NCI-H460 (cell line): ENCODE results near the gene STX8. TPM values are rescaled to one million over a fixed set of nuclear protein-coding genes. Genes with fewer than 3 reads are reported as not detected.
"Not testable (repeated sequence)": the region's sequence is repeated elsewhere in the genome, so short reads cannot be mapped to it uniquely, and the experiment has no call there.

Experiments used
- DNase-seq: peaks from one replicate; pipeline ENCODE4 v3.0.0-alpha.2; 2016; ENCODE audit warnings: low read depth; ENCODE audit errors: extremely low read depth
- total RNA-seq: library from RNA; depleted of rRNA; stranded (reverse); fragments of >200 nt; shearing (Covaris generic); gene quantifications from 2 replicates; pipeline ENCODE4 v1.2.3, GENCODE V29; 2014

Gene STX8
- total RNA-seq, 1 experiment from 2014 or later: 108 TPM

DNA sequence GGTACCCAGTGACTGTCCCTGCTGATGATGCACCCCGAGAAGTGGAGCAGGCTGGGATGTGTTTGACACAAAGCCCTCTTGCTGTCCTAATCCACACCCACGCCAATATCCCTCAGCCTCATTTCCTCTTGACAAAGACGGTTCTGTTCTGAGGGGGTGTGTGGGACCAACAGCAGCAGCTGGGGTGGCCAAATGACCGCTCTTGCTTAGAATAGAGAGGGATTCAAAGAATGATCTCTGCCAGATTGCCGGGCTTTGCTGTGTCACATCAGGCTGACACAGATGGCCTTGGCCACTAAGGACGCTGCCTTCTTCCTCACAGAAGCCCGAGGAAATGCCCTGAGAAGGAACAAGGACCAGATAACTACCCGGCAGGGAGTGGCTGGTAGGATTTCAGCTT is 303.6 kb downstream of the STX8 start:
- DNase-seq: no peak

DNA sequence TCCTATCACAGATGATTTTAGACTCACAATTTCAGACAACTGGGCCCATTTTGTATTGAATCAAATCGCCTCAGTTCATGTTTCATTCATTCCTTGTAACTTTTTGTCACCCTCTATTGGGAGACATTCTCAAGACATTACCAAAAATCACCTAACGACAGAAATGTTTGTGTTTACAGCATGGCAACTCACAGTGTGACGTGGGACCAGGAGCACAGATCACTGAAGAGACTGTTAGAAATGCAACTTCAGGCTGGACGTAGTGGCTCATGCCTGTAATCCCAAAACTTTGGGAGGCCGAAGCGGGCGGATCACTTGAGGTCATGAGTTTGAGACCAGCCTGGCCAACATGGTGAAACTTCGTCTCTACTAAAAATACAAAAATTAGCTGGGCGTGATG is 304.7 kb downstream of the STX8 start:
- DNase-seq: no peak

DNA sequence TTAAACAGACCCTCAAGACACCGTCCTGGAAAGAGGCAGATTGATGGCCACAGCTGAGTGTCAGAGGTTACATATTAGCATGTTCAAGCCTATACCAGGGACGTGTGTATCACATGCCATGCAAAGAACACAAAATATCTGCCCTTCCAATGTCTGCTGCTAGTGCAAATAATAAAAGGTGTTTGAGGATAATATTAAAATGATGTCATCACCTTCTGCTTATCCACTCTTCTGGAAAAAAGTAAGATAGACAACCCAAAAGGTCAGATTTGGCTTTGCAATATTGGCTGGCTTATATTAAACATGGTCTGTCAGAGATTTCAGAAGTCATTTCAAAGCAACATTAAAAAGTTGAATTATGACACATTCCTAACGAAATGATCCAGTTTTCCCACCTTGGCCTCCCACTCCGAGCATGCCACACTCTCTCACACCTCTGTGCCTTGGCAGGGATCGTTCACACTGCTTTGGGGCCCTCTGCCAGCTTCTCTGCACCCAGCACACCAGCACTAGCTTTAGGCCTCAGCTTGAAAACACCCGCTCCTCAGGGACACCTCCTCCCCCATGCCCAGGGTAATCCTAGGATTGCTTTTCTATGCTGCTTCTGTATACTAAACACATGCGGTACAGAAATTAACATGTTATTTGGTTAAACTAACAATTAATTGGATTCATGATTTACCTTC is 306.1 kb downstream of the STX8 start:
- DNase-seq: no peak

DNA sequence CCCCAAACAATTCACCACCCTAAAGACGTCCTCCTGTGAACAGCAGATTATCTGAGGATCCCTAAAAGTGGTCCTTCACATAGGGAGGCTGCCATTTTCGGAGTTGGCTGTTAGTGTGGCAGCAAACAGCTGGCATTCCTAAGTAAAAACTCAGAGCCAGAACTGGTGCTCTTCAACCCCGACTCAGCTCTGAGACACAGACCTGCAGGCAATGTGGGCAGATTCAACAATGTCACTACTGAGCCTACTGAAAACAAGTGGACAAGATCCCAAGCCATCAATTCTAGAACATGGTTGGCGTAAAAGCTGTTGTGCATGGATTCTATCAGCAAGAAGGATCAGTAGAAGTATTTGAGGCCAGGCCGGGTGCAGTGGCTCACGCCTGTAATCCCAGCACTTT is 307.1 kb downstream of the STX8 start:
- no peak for DNase-seq

DNA sequence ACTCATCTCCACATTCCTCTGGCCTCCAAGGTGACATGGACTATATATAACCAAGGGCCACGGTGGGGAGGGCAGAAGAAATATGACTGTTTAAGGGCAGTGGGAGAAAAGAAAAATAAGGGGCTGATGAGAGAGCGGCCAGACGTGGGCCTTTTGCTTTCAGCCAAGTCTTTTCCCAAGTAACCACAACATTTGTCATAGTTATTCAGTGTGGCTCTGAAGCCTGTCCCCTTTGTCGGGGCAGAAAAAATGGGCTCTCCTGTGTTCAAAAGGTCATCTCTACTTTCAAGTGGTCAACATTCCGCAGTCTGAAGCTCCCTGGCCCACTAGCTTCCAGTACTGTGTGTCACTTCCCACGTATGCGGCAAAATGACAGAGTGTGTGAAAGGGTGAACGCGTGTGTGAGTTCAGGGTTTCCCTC is 308.9 kb downstream of the STX8 start:
- no peak for DNase-seq

DNA sequence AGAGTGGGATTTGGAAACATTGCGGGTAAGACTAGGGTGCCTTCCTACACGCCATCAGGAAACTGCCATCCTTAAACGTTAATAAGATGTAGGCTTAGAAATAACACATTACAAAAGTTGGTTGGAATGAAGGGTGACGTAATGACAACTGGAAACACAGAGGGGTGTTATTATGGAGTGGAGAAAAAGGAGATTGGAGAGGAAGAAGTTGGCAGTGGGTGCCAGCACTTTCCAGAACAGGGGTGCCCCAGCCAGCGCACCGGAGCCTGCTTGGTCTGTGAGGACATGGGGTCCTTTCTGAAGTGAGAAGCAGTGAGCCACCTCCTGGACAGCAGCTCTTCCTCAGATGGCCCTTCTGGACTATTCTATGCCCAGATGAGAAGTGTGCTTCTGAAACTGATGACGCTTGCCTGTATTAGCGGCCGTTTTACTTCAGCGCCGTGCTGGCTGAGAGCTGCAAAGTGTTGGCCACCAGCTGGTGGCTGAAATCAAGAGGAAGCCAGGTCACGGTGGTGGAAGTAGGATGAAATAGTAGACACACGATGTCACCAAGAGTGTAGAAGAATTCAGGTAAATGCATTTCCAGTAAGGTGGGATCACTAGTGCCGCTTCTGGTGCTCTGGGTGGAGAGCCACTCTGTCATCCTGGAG is 309.5 kb downstream of the STX8 start:
- no peak for DNase-seq

DNA sequence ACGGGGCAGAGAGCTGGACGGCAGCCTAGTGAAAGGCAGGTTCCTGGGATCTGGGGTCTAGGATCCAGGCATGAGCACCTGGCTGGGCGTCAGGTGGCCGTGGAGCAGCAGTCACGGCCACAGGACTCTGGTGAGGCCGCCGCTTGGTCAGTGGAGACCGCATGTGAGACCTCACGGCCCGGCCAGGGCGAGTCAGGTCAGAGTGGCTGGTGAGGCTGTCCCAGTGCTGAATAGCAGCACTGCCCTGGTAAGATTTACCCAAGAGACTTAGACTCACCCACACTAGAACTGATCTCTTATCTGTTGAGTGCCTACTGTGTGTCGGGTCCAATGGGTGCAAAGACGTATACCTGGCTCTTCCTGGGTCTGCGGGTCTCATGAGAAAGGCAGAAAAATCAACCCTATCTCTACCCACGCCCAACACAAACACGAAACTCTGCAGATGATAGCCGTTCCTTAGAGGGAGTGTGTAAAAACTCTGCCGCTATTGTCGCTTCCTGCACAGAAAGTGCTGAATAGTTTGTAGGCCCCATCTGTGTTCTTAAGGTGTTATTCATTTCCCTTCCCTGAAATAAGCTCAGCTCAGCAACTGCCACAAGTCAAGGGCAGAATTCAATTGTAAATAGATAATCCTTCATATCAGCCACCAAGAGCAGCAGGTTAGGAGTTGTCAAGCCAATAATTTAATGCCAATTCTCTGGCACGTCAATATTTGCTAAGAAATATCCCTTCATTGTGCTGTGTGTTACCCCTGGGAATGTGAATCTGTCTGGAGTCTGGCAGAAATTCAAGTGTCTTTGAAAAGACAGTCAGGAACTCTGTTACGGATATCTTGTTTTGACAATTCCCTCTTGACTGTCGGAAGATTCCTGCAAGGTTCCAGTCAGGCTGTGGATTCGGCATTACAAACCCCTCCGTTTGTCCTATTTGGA is 314.3 kb downstream of the STX8 start:
- no peak for DNase-seq

DNA sequence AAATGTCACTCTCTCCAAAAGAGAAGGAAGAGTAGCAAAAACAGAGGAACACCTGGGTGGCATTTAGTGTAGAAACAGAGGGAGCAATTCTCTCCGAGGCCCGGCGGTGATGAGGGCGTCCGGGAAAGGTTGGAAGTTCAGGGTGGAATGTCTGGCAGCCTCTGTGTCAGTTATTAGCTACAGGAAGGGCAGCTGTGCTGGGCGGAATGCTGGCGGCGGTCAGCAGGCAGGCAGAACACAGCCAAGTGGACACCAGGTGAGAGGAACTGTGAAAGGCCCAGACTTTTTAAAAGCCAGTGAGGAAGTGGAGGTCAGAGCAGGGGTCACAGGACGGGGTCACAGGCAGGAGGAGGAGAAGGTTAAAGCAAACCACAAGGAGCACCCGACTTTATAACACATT is 316.2 kb downstream of the STX8 start:
- no peak for DNase-seq

DNA sequence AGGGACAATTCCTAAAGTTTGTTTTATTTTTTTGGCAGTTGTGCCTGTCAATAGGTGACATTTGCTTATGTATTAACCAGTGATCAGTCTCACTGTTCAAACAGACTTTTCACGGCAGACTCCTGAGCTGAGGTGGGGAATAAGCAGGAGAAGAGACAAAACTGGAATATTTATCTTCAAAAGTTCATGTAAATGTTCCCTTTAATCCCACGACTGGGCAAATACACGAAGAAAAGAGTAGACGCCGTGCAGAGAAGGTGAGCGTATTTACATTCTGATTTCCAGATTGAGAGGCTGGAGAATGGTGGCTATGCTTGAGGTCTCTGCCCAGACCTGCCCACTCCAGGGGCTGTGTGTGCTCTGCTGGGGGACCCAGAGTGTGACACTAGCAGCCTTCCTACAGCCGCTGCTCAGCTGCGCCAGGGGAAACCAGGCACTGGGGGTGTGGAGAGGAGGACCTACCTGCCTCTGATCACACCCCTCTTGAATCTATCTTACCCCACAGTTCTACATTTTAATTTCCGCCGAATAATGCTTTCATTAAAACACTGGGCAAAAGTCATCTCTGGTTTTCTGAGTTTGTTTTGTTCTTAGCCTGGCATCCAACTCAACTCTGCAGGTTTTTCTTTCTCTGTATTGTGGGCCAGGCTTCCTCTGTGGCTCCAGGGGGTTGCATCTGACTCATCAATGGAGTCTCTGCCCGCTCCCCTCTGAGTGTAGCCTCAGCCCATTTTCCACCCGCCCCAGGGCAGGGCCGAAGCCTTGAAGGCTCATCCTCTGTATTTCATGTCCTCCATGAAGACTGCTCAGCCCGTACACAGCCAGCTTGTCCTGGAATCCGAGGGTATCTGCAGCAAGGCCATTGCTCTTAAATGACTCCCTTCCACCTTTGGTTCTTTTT is 317.3 kb downstream of the STX8 start:
- no peak for DNase-seq

DNA sequence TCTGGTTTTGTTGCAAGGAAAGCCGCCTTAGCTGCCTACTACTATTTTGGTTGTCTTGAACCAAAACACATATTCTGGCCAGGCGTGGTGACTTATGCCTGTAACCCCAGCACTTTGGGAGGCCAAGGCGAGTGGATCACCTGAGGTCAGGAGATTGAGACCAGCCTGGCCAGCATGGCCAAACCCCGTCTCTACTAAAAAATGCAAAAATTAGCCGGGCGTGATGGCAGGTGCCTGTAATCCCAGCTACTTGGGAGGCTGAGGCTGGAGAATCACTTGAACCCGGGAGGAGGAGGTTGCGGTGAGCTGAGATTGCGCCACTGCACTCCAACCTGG is 318.0 kb downstream of the STX8 start:
- DNase-seq: not testable (repeated sequence)

DNA sequence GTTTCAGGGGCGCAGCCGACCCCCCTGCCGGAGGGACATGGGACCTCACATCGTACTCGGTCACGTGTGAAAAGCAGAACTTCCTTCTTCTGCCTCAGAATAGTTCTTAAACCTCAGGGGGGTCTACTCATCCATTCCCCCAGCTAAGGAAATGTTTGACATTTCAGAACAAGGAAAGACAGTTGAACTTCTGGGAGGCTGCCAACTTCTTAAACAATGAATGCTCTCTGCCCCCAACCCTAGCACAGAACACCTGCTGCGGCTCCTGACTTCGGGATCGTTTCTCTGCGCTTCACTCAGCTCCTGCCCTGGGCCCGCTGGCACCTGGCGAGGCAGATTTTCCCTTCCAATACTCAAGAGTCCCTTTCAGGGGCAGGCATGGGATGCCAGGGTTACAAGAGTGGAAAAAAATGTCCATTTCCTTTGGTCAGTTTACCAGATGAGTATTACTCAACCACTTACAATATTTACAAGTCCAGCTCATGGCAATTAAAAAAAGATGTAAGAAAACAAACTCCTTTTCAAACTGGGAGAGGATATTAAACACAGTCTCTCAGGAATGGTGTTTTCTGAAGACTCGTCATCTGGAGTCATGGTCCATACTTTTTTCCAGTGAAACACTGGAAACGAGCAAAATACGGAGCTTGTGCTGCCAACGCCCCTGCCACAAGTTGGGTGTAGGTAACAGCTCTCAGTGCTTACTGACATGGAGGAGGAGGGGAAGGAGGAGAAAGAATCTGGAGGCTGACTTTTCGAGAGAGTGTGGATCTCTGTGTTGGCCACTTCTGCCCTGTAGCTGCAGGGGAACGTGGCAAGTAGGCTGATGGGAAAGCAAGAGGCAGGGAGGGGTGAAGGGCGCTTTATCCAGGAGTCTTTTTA is 318.6 kb downstream of the STX8 start:
- no peak for DNase-seq

DNA sequence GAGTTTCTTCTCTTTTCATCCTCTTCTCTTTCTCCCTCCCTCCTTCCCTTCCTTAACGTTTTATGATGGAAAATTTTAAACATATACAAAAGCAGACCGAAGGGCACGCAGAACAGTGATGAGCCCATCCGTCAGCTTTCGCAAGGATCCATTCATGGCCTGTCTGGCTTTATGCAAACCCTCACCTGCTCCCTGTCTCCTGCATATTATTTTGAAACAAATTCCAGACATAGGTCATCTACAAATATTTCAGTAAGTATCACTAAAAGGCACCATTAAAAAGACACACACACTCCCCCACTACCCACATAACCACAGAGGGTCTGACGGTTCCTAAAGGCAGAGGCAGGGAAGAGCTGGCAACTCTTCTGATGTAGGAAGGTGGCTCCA is 319.3 kb downstream of the STX8 start:
- no peak for DNase-seq

DNA sequence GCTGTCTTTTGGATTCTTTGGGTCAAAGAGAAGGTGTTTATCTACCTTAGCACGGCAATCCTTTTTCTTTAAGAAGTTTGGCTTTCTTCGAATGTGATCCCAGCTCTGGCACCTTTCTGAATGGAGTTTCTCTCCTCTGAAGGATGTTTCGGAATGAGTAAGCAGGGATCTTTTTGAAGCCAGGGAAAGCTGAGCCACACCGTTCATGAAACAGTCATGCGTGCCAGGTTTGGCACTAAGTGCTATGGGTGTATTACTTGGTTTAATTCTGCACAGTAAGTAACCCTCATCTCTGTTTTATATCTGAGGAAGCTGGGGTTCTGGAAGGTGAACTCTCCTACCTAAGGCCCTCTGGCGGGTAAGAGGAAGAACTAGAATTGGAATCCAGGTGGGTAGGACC is 319.8 kb downstream of the STX8 start:
- DNase-seq: no peak

DNA sequence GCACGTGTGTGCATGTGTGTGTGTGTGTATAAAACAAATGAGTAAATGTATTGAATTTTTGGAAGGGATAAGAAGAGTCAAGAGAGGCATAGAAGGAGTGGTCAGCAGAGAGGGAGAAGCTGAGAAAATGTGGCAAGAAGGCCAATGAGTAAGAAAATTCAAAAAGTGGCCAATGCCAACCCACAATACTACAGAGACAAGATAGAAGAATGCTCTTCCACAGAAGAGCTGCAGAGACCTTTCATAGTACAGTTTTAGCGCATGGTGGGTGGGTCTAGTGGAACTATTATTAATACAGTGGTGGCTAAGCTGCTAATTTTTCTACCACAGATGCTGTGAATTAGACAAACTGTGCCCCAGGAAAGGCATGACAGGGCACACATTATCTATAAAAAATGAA is 320.8 kb downstream of the STX8 start:
- DNase-seq: no peak

DNA sequence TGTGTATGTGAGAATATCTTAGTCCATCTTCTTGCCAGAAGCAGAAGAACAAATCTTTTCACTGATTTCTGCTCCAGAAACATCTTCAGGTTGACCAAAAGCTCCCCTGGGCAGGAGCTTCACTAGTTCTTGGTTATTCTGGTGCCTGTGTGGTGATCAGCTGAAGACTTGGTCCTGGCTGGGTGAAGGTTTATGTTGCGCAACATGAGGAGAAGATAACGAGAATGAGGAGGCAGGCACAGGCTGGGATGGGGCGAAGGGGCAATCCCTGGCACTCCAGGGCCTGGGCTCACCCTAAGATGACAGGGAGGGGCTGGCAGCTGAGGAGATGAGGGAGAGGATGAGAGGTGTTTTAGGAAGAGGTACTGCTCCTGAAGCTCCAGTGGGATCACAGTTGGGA is 322.3 kb downstream of the STX8 start:
- no peak for DNase-seq

DNA sequence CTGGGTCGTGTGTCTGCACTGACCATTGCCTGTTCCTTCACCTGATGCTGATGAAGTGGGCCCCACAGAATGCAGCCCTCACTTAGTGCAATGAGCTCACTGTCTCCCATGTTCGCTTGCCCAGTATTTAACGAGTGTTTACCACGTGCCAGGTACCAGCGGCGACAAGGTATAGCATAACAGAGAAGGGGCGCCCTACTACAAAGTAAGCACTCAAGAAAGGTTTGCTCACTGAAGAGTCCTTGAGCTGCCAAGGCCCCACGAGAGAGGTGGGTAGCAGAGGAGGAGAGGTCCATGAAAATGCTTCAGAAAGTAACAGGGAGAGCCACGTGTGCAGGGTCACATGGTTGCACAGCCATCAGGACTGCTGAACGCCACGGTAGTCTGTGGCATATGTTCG is 324.3 kb downstream of the STX8 start:
- DNase-seq: no peak

DNA sequence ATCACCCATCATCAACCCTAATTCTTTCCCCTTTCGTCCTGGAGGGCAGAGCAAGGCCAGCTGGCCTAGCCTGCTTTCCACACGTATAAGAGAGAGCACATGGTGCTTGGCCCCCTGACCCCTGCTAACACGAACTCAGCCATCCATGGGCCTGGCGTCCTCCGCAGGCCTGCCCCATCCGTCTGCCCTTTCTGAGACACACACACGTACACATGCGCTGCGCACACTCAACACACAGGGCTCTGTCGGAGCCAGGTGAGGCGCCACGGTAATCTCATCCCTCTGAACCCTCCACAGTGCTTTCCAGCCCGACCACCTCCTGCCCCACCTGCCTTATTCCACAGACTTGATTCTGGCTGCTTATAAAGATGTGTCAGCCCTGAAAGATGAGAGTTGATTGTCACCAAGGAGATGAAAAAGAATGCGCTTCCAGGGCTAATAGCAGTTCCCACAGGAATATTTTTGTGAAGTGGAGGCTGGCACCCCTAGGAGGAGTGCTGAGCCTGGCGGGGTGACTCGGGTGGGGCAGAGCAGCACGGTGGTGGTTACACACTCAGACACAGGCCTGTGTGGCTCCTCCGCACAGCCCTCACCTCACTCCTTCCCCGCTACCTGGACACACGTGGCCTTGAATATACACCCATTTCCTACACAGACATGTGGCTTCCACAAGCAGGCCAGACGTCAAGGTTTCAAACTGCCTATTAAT is 326.2 kb downstream of the STX8 start:
- no peak for DNase-seq

DNA sequence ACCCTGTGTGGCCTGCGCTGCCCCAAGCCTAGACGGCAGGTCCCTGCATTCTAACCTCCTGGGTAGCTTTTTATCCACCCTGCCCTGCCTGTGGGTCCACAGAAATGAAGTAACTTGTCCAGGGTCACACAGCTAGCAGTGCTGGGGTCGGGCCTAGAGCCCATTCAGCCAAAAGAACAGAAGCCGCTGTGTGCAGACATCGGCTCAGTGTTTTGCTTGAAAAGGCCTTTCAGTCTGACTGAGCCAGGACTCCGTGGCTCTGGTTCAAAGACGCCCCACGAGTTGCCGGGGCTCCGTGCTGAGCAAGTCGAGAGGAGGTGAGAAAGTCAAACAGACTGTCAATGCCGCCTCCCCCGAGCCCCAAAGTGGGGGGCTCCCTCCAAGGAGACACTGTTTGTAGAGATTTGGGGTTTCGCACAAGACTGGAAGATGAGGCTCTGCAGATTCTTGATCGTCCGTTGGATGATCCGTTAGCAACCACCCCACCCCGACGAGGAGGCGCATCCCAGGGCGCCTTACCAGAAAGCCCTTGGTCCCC is 328.1 kb downstream of the STX8 start:
- no peak for DNase-seq
